GM18861 (cell line): ENCODE data around the gene GPATCH3.
"Not testable (repeated sequence)": the region's sequence is repeated elsewhere in the genome, so short reads cannot be mapped to it uniquely, and the experiment has no call there.

Source experiments
- ATAC-seq: cut with Tn5 transposase; IDR thresholded peaks from one replicate; pipeline ENCODE4 v1.9.1; 2021; ENCODE audit not compliant: unreplicated experiment

GPATCH3 gene

GRCh38 chr1:26900001-26900814 is at the start of gene GPATCH3:
TSS of gene GPATCH3 (minus strand) at chr1:26900467. CDS start at chr1:26900442, 25 bp downstream.
- ATAC-seq: peak; percentile 74

- no peak for ATAC-seq
Measured at GRCh38 chr1:26949926-26950319, 49.7 kb upstream of the GPATCH3 start.

GRCh38 chr1:26949266-26949925 is 49.1 kb upstream of the GPATCH3 start:
- no peak for ATAC-seq

- ATAC-seq: not testable (repeated sequence)
Measured at GRCh38 chr1:26948725-26949057, 48.4 kb upstream of the GPATCH3 start.

- ATAC-seq: no peak
Measured at GRCh38 chr1:26946270-26946669, 46.0 kb upstream of the GPATCH3 start.

GRCh38 chr1:26945728-26946127 is 45.5 kb upstream of the GPATCH3 start:
- ATAC-seq: no peak

GRCh38 chr1:26945138-26945537 is 44.9 kb upstream of the GPATCH3 start:
- ATAC-seq: no peak

GRCh38 chr1:26942656-26943055 is 42.4 kb upstream of the GPATCH3 start:
- ATAC-seq: no peak

- ATAC-seq: no peak
Measured at GRCh38 chr1:26941311-26941710, 41.0 kb upstream of the GPATCH3 start.

- ATAC-seq: no peak
Measured at GRCh38 chr1:26938659-26939025, 38.4 kb upstream of the GPATCH3 start.

GRCh38 chr1:26938004-26938658 is 37.9 kb upstream of the GPATCH3 start:
- no peak for ATAC-seq

- no peak for ATAC-seq
Measured at GRCh38 chr1:26936823-26937222, 36.6 kb upstream of the GPATCH3 start.

GRCh38 chr1:26932531-26932930 is 32.3 kb upstream of the GPATCH3 start:
- ATAC-seq: peak; percentile 57

- ATAC-seq: no peak
Measured at GRCh38 chr1:26923711-26924110, 23.4 kb upstream of the GPATCH3 start.

GRCh38 chr1:26922901-26923300 is 22.6 kb upstream of the GPATCH3 start:
- no peak for ATAC-seq

GRCh38 chr1:26922431-26922729 is 22.1 kb upstream of the GPATCH3 start:
- ATAC-seq: no peak

GRCh38 chr1:26921540-26922430 is 21.5 kb upstream of the GPATCH3 start, which contains the start of gene NUDC:
TSS of gene NUDC (plus strand) at chr1:26921743. CDS start at chr1:26921849, 106 bp downstream.
- ATAC-seq: peak; percentile 95

- peak; percentile 8 for ATAC-seq
Measured at GRCh38 chr1:26921126-26921539, 20.9 kb upstream of the GPATCH3 start.

GRCh38 chr1:26915204-26915842 is 15.1 kb upstream of the GPATCH3 start:
- no peak for ATAC-seq

- no peak for ATAC-seq
Measured at GRCh38 chr1:26913754-26914619, 13.7 kb upstream of the GPATCH3 start, which contains the start of gene NR0B2. TSS of gene NR0B2 (minus strand) at chr1:26913975. CDS start at chr1:26913940, 35 bp downstream.
